Dermis blood vessel endothelial cell (primary cell): ENCODE data around the gene SLC43A3. TPM values are rescaled to one million over a fixed set of nuclear protein-coding genes. Genes with fewer than 3 reads are reported as not detected.
A peak's percentile ranks its signal among the peaks of the same experiment; 100 is the strongest.
"Not testable (repeated sequence)": the region's sequence is repeated elsewhere in the genome, so short reads cannot be mapped to it uniquely, and the experiment has no call there.

ENCODE experiments used
- DNase-seq: peaks from one replicate; pipeline ENCODE4 v3.0.0; 2010
- total RNA-seq: library from RNA; depleted of rRNA; stranded (reverse); fragments of >200 nt; gene quantifications from 2 replicates; pipeline ENCODE4 v1.2.3, GENCODE V29; 2014

The SLC43A3 gene
- total RNA-seq, 1 donor from 2014 or later, result 57.7 TPM

GRCh38 chr11:57403802-57404147 is 23.1 kb downstream of the SLC43A3 start:
- DNase-seq, result no peak

GRCh38 chr11:57403003-57403801 is 23.7 kb downstream of the SLC43A3 start:
- not testable (repeated sequence) for DNase-seq

- peak; percentile 28 for DNase-seq
Measured at GRCh38 chr11:57402188-57403002, 24.5 kb downstream of the SLC43A3 start.

- DNase-seq, result no peak
Measured at GRCh38 chr11:57399972-57400578, 26.8 kb downstream of the SLC43A3 start.

- peak; percentile 65 for DNase-seq
Measured at GRCh38 chr11:57399221-57399620, 27.7 kb downstream of the SLC43A3 start.

- no peak for DNase-seq
Measured at GRCh38 chr11:57397394-57397990, 29.4 kb downstream of the SLC43A3 start.

- no peak for DNase-seq
Measured at GRCh38 chr11:57396744-57397143, 30.2 kb downstream of the SLC43A3 start.

- no peak for DNase-seq
Measured at GRCh38 chr11:57395905-57396623, 30.9 kb downstream of the SLC43A3 start.

- DNase-seq, result no peak
Measured at GRCh38 chr11:57394203-57394965, 32.5 kb downstream of the SLC43A3 start.

- no peak for DNase-seq
Measured at GRCh38 chr11:57392763-57393105, 34.2 kb downstream of the SLC43A3 start.

- no peak for DNase-seq
Measured at GRCh38 chr11:57392066-57392762, 34.7 kb downstream of the SLC43A3 start.

- DNase-seq, result no peak
Measured at GRCh38 chr11:57391539-57391938, 35.4 kb downstream of the SLC43A3 start.

- no peak for DNase-seq
Measured at GRCh38 chr11:57391111-57391510, 35.8 kb downstream of the SLC43A3 start.

GRCh38 chr11:57390535-57390934 is 36.4 kb downstream of the SLC43A3 start, which contains the start of gene PRG2:
Gene PRG2 (minus strand): TSS chr11:57390650. CDS start chr11:57389944, 706 bp downstream.
- no peak for DNase-seq

GRCh38 chr11:57387289-57388030 is 39.5 kb downstream of the SLC43A3 start:
- peak; percentile 63 for DNase-seq

GRCh38 chr11:57386178-57386940 is 40.6 kb downstream of the SLC43A3 start:
- no peak for DNase-seq

- no peak for DNase-seq
Measured at GRCh38 chr11:57380975-57381374, 45.9 kb downstream of the SLC43A3 start, which contains the start of gene PRG3. Gene PRG3 (minus strand): TSS chr11:57381150. CDS start chr11:57380708, 442 bp downstream.

GRCh38 chr11:57379732-57380131 is 47.2 kb downstream of the SLC43A3 start:
- peak; percentile 60 for DNase-seq

GRCh38 chr11:57378186-57378585 is 48.7 kb downstream of the SLC43A3 start:
- no peak for DNase-seq
